Activated CD4-positive, alpha-beta T cell treated with anti-CD3 and anti-CD28 coated beads for 1 hour (primary cell): Measurements from ENCODE around the gene HSD17B14.

Experiments
- DNase-seq: peaks from one replicate; pipeline ENCODE4 v3.0.0-alpha.2; 2020

HSD17B14 gene

DNA sequence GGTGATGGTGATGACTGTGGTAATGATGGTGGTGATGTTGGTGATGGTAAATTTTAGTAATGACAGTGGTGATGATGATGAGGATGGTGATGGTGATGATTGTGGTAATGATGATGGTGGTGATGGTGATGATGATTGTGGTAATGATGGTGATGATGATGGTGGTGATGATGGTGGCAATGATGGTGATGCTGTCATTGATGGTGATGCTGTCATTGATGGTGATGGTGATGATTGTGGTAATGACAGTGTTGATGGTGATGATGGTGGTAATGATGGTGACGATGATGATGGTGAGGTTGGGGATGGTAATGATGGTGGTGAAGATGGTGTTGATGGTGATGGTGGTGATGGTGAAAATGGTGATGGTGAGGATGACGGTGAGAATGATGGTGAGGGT, 13.8 kb downstream of the HSD17B14 start:
- DNase-seq: no peak

DNA sequence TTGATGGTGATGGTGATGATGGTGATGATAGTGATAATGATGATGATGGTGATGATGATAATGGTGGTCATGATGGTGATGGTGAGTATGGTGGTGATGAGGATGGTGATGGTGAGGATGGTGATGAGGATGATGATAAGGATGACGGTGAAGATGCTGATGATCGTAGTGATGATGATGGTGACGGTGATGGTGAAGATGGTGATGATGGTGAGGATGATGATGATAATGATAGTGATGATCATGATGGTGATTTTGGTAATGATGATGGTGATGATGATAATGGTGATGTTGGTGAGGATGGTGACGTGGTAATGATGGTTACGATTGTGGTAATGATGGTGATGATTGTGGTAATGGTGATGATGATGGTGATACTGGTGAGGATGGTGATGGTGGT, 14.7 kb downstream of the HSD17B14 start:
- no peak for DNase-seq

DNA sequence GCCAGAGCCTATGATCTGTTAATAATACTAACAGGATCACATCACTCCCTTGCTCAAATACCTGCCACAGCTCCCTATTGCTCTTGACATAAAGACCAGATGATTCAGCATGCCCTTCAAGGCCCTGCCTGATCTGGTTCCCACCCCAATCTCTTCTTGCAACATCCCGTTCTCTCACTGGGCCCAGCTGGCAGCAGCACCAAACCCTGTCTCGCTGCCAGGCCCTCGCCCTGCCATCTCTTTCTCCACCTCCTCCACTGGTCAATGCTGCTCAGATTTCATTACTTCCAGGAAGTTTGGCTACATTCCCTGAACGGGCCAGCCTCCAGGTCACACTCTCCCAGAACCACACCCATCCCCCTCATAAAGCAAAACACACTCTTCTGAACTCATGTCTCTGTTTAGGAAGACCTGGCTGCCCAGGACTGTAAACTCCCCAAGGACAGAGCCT, 16.9 kb downstream of the HSD17B14 start:
- no peak for DNase-seq

DNA sequence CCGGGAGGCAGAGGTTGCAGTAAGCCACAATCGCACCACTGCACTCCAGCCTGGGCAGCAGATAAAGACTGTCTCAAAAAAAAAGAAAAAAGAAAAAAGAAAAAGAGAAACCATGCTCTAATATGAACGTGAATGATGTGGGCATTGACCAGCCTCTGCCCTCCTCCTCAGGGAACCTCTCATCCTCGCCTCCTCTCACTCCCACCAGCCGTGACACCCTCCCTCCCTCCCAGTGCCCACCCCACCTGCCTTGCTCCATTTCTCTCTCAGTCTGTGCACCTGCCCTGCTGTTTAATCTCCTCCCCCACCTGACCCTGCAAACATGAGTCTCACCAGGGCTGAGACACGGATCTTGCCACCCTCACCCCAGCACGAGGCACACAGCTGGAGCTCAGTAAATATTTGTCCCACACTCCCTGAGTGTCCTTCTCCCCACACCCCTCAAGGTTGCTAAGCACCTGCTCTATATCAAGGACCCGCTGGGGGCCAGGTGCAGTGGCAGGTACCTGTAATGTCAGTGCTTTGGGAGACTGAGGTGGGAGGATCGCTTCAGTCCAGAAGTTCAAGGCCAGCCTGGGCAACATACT, 18.0 kb downstream of the HSD17B14 start:
- DNase-seq: no peak

DNA sequence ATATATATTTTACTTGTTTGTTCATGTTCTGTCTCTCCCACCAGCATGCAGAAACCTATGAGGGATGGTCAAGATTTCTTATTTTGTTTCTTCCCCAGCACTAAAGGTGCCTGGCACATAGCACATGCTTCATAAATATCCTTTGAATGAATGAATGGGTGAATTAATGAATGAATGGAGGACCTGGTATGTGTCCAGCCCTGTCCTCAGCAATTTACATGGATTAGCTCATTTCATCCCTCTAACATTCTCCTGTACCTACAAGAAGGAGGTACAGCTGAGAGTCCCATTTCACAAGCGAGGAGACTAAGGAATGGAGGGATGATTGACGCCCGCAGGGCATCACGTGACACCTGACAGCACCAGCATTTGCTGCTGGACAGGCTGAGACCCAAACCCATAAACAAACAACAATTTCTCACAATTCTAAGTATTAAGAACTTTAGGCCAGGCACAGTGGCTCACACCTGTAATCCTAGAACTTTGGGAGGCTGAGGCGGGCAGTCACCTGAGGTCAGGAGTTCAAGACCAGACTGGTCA, 18.6 kb downstream of the HSD17B14 start:
- no peak for DNase-seq

DNA sequence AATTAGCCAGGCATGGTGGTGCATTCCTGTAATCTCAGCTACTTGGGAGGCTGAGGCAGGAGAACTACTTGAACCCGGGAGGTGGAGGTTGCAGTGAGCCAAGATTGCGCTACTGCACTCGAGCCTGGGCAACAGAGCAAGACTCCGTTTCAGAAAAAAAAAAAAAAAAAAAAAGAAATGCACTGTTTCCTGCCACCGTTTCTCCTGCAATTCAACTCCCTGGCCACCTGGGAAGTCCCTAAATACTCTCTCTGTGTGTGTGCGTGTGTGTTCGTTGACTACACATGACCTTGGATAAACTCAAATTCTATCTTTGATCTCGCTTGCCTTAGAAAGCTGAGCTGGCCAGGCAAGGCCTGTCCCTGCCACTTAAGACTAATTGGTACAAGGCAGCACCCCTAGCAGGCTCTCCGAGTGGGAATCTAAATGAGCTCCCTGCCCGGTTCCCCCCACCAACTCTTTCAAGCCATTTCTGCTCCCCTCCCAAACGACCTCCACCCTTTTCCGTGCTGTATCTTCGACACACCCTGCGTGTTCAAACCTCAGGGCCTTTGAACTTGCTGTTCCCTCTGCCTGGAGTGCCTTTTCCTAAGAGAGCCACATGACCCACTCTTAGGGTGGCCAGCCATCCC, 20.3 kb downstream of the HSD17B14 start:
- no peak for DNase-seq

DNA sequence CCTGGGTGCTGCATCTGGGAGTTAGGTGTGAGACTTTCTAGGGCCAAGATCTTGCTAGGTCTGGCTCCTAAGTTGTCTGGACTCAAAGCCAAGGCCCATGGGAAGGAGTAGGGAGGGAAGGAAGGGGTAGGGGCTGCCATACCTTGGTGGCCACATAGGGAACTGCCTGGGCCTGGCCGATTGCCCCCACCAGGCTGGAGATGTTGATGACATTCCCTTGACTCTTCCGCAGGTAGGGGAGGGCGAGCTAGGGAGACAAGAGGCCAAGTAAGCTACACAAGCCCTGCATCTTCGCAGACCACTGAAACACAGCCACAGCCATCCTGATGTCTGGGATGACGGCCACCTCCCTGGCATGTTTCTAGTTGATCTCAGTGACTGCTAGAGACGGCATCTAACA, 21.4 kb downstream of the HSD17B14 start:
- DNase-seq: no peak

DNA sequence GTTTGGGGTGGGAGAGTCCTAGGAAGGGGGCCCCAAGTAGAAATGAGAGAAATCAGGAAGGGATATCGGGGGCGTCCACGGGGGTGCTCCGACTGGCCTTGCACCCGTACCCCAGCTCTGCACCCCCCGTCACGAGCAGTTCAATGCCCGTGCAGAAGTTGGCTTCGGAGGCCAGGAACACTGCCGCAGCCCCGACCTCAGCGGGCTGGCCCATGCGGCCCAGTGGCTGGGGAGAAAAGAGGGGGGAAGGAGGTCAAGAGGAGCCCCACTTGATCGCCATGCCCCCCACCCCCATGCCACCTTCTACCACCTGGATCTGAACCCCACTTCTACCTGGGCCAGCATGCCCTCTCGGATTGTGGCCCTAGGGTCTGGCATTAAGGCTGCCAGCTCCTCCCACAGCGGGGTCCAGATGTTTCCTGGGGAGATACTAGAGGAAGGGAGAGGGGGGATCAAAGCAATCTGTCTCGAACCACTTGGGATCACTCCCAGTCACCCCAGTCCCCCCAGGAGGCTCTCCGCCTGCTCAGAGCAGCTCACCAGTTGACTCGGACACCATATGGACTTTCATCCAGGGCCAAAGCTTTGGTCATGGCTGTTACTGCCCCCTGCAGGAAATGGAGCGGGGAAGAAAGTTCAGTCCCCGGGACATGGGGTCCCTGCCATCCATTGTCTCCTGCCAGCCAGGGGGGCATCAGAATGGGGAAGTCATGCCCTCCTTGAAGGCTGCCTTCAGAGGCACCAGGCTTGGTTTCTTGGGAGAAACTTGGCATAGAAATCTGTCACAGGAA, 23.0 kb downstream of the HSD17B14 start:
- no peak for DNase-seq

DNA sequence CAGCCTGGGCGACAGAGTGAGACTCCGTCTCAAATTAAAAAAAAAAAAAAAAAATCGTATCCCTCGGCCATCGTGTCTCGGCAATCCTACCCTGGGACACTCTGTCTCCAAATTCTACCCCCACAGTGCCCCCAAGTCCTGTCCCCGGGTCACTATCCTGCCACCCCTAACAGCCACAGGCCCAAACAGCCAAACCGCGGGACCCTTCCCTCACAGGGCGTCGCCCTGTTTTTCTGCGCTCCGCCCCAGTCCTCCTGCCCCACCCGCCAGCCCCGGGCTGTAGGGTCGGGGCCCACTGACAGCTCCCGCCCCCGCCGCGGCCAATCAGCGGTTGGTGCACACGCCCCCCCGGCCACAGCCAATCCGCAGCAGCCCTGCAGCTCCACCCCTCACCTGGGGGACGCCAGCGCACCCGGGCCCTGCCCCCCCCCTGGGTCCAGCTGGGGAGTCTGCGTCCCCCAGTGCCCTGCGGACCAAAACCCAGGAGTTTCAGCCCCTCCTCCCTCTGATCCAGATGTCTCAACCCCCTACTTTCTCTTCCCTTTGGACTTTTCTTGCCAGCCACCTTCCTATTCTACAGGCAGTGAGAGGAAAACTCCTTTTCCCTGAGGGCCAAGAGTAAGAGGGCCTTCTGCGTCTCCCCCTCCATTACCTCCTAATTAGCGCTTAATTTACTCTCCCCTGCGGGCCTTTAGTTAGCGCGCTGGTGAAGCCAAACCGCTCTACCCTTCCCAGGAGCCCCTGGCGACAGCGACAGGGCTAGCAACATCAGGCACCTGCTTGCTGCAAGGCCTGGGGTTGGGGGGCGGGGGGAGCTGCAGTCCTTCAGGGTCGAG, 24.0 kb downstream of the HSD17B14 start:
- DNase-seq: peak; percentile 36

DNA sequence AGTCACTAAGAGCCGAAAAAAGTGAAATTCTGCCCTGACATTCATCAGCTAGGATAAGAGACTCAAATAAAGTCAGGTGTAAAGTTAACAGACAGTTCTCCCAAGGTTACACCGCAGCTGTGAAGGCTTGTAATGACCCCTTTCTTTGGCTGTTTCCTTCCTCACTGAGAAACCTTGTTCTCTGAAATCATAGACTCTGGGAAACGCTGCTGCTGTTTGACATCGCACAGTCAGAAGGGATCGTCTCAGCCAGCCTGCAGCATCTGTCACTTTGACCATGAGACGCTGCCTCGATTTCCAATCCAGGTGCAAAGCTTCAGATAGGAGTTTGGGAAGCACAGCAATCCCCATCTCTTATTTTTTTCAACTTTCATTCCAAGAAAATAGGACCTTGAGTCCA, 26.1 kb downstream of the HSD17B14 start:
- no peak for DNase-seq

DNA sequence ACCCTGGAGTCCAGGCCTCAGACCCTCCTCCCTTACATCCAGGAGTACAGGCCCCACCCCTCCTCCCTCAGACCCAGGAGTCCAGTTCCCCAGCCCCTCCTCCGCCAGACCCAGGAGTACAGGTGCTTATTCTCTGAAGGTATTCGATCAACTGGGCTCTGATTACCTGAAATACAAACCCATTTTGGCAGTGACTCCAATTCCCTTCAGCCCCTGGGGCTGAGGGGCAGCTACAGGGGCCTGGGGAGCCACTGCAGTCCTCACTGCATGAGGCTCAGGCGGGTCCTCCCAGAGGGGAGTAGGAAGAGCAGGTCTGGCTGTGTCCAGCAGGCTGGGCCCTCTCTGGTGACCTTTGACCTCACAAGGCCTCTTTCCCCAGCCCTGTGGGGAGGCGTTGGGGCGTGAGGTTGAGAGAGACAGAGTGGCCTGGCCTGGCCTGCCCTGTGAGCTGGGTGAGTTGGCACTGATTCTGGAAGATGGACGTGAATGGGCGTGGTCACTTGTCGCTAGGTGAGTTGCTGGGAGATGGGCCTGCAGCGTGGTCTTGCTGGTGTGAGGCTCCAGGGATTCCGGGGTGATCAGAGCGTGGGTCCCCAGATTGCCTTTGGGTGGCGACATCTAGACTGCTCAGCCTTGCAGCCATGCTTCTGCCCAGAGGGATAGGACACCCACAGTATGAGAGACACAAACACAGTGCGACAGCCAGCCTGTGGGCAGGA, 28.5 kb downstream of the HSD17B14 start:
- no peak for DNase-seq

DNA sequence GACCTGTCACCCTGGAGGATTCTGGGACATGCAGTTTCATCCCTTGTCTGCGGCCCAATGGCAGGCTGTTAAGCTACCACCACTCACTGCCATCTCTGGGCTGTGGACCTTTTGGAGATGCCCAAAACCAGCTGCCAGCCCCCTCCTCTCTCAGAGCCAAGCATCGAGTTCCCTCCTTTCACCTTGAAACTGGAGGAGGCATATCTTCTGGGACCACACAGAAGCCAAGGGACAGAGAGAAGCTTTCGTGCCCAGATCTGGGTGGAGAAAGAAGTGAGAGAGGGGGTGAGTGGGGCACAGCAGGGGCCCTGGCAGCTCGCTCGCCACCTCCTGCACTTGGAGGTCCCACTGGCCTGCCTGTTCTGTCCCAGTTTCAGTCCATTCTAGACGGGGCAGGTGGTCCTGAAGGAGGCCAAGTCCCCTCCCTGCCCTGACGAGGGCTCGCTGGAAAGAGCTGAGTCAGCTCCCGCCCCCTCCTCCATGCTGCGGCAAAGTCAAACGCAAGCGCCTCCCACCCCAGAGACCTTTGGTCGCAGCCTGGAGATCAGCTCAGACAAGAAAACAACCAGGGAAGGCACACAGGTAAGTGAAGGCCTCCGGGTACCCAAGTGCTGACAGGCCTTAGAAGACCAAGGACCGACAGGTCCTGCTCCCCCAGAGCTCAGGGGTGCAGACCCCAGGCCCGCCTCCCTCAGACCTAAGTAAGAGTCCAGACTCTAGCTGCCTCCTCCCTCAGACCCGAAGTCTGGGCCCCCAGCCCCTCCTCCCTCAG, 29.3 kb downstream of the HSD17B14 start:
- no peak for DNase-seq

DNA sequence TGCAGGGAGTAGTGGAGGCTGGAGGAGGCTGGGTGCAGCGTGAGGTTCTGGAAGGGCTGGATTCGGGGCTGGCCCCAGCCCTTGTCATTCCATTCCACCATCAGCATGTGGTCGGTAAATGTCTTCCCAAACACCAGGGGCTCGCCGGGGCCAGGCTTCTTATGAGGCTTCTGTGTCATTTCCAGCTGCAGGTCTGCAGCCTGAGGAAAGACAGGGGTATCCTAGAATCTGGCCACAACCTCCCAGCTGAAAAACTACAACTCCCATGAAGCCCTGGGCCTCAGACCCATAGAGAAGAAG, 29.8 kb downstream of the HSD17B14 start:
- DNase-seq: no peak

DNA sequence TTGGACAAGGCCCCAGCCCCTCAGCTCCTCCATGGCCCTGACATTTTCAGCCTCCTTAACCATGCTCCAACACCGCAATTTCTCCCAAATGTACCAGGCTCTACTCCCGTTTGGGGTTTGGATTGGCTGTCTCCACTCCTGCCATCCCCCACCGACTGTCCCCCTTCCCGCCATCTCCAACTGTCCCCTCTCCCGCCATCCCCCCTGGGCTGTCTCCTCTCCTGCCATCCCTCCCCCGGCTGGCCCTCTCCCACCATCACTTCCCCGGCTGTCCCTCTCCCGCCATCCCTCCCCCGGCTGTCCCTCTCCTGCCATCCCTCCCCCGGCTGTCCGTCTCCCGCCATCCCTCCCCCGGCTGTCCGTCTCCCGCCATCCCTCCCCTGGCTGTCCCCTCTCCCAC, 30.8 kb downstream of the HSD17B14 start:
- no peak for DNase-seq

DNA sequence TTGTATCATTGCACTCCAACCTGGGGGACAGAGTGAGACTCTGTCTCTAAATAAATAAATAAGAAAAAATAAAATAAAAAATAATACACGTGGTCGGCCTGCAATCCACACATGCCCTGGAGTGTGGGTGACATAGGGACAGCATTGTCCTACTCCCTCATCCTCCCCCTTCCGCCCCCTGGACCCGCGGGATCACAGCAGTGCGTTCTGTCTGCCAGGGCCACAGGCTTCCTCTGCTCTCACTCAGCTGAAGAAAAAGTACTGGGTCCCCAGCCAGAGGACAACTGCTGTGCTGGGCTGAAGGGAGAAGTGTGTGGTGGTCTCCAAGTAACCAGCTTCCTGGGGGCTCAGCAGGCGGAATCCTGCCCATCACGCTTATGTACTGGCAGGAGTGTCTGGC, 31.8 kb downstream of the HSD17B14 start:
- no peak for DNase-seq

DNA sequence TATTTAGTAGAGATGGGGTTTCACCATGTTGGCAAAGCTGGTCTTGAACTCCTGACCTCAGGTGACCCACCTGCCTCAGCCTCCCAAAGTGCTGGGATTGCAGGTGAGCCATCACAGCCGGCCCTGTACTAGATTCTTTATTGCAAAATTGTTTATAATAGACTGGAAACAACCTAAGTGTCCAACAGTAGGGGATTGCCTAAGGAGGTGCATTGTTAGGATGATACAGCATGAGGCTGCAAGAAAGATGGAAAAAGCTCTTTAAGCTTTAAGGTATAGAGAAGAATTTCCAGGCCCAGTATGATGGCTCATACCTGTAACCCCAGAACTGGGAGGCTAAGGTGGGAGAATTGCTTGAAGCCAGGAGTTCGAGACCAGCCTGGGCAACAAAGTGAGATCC, 33.7 kb downstream of the HSD17B14 start:
- no peak for DNase-seq

DNA sequence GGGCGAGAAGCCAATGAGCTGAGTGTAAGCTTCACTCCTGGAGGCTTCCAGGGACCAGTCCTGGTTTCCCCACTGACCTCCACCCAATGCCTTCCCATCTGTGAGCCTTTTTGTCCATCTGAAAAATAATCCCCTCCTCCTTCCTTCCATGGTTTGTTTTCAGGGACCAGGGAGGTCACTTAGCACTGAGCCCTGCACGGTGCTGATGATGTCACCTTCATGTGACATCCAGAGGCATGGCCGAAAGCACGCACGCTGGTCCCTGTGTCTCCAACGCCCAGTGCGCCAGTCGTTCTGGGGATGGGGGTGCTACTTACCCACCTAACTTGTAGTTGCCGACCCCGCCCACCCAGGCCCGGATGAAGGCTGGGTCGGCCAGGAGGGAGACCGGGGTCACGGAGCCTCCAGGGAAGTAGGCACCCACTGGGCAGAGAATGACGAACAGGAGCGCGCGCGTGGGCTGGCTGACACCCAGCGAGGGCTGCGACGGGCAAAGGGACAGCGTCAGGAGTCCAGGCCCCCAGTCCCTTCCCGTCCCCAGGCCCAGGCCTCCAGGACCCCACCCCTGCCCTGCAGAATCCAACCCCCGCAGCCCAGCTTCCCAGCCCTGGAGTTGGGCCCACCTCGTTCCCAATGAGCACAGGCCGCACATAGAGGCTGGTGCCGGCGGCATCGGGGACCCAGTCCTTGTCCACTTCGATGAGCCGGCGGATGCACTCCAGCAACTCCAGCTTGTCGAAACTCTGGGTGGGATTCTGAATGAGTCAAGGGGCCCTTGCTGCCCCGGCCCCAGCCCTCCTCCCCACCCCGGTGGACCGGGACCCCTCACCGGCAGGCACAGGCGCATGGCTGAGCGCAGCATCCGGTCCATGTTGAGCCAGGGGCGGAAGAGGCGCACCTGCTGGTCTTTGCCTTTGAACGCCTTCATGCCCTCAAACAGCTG, 36.7 kb downstream of the HSD17B14 start:
- DNase-seq: no peak

DNA sequence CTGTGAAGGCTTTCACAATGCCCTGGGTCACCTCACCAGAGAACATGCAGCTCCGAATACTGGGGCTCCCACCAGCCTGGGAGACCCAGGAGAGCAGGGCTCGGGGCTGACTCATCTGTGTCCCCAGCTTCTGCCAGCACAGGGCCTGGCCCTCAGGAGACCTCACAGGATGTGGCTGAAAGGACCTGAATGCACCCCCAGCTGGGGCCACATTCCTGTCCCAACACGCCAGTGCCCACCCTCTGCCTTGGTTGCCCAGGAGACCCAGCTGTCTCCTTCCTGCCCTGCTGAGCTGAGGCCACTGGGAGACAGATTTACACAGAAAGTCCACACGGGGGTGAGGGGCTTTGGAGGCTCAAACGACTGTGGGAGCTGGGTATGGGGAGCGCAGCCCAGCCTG, 37.4 kb downstream of the HSD17B14 start:
- no peak for DNase-seq

DNA sequence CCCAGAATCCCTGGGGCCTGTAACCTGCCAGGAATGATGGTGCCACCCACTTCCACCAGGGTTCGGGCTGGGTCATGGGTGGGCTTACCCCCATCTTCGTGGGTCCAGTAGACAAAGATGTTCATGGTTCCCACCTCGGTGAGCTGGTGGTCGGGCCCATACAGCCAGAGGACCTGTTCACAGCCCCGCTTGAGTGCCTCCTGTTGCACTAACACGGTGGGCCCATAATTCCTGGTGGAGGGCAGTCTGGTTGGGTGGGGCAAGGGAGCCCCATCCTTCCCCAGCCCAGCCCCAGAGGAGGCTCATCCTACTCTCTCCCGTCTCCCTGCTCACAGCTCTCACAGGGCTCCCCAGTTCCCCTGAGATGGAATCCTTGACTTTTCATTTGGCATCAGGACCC, 39.2 kb downstream of the HSD17B14 start:
- DNase-seq: no peak

DNA sequence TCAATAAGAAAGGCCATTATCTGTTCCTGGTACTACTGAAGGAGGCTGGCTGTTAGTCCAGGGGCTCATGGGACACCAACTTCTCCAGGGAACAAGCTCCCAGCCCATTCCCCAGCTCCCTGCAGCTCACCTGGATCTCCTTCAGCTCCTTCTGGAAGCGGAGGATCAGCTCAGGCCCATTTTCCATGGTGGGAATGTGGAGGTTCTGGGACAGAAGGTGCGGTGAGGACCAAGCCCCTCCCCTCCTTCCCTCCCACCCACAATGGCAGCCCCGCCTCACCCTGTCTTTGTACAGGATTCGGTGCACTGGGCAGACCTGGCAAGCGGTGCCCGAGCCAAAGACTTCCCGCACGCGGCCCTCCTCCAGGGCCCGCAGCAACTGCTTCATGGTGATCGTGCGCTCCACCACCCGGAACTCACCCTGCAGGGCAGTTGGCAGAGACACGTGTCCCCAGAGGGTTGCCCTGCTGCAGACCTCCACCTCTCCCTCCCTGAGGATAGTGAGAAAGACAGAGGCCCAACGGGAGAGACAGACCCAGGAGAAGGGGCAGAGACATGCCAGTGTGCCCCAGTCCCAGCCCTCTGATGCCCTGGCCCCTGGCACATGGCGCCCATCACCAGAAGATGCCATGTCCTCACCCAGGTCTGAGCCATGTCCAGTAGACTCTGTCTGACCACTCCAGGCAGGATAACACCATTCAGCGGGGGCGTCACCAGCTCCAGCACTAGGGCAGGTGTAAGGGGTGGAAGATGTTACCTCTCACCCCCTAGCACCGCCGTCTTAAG, 39.8 kb downstream of the HSD17B14 start:
- no peak for DNase-seq
